Hepatocyte (in vitro differentiated cells): ENCODE data around the gene DSCAM.

Source experiments
- EZH2 ChIP-seq: fragments of 200-600 bp; sonication (generic); IDR thresholded peaks from 2 replicates; pipeline ENCODE4 v1.6.1; 2016; ENCODE audit warnings: antibody characterized with exemption, mild to moderate bottlenecking, borderline replicate concordance
- EZH2phosphoT487 ChIP-seq: fragments of 200-600 bp; sonication (generic); IDR thresholded peaks from one replicate; pipeline ENCODE4 v1.6.1; 2018; ENCODE audit warnings: antibody characterized with exemption, mild to moderate bottlenecking, low read depth, moderate library complexity; ENCODE audit not compliant: unreplicated experiment, severe bottlenecking
- TF ChIP-seq, protein P1 (sequence below): fragments of 200-600 bp; sonication (generic); IDR thresholded peaks from 2 replicates; pipeline ENCODE4 v1.5.1; 2016; ENCODE audit warnings: antibody characterized with exemption, mild to moderate bottlenecking; ENCODE audit not compliant: poor library complexity

DNA sequence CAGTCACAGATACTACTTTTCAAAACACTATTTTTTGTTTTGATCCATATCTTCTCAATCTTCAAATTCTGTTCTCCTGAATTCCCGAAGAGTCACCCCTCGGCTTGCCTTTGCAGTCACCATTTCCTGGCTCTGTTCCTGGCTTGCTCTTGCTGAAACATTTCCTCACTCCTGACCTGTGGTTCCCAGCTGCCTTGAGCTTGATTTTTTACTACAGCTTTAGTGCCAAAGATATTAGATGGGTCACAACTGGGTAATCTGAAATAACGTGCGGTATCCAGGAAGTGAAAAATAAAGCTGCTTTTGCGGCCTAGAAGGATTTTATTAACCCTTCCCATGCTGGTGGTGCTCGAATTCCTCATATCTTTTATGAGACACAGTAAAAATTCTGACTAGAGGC is 660.9 kb downstream of the DSCAM start:
- TF ChIP-seq, protein P1, sequence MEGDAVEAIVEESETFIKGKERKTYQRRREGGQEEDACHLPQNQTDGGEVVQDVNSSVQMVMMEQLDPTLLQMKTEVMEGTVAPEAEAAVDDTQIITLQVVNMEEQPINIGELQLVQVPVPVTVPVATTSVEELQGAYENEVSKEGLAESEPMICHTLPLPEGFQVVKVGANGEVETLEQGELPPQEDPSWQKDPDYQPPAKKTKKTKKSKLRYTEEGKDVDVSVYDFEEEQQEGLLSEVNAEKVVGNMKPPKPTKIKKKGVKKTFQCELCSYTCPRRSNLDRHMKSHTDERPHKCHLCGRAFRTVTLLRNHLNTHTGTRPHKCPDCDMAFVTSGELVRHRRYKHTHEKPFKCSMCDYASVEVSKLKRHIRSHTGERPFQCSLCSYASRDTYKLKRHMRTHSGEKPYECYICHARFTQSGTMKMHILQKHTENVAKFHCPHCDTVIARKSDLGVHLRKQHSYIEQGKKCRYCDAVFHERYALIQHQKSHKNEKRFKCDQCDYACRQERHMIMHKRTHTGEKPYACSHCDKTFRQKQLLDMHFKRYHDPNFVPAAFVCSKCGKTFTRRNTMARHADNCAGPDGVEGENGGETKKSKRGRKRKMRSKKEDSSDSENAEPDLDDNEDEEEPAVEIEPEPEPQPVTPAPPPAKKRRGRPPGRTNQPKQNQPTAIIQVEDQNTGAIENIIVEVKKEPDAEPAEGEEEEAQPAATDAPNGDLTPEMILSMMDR: no peak
- TF ChIP-seq EZH2: no peak
- no peak for TF ChIP-seq EZH2phosphoT487
